ENCODE data around the gene NUP153. TPM values are rescaled to one million over a fixed set of nuclear protein-coding genes. Genes with fewer than 3 reads are reported as not detected.

The NUP153 gene
- total RNA-seq, 1 donor from 2014 or later = 74.6 TPM

- Mint-ChIP-seq H3K27ac (ENCODE audit: unreplicated experiment) (no peak overlapping the region), H3K9me3 (no peaks in the 10 kb centered on the region), H3K27me3 (ENCODE audit: low read depth) (no peaks in the 10 kb centered on the region), H3K4me3 (no peak overlapping the region), H3K4me1 (no peaks in the 10 kb centered on the region), H3K36me3 (ENCODE audit: low read depth) (peaks cover 24% of the 10 kb centered on the region)
- no peak for DNase-seq (ENCODE audit: low read depth, low spot score)
- TF ChIP-seq CTCF (conservative IDR thresholded peaks at IDR 0.05) = no peak
These were observed 77.9 kb downstream of the NUP153 start for GRCh38 chr6:17628873-17629272.

- Mint-ChIP-seq H3K36me3 (ENCODE audit: low read depth) (peaks cover 20% of the 10 kb centered on the region), H3K27ac (ENCODE audit: unreplicated experiment) (no peak overlapping the region), H3K4me1 (peaks cover 14% of the 10 kb centered on the region), H3K9me3 (no peaks in the 10 kb centered on the region), H3K27me3 (ENCODE audit: low read depth) (no peaks in the 10 kb centered on the region), H3K4me3 (no peak overlapping the region)
- no peak for TF ChIP-seq CTCF (conservative IDR thresholded peaks at IDR 0.05)
- no peak for DNase-seq (ENCODE audit: low read depth, low spot score)
These were observed 82.3 kb downstream of the NUP153 start for GRCh38 chr6:17624396-17624795.

GRCh38 chr6:17622144-17622543 lies 84.6 kb downstream of the NUP153 start:
- Mint-ChIP-seq H3K4me3 (no peak overlapping the region), H3K36me3 (ENCODE audit: low read depth) (peaks cover 24% of the 10 kb centered on the region), H3K27me3 (ENCODE audit: low read depth) (no peaks in the 10 kb centered on the region), H3K4me1 (peaks cover 14% of the 10 kb centered on the region), H3K27ac (ENCODE audit: unreplicated experiment) (no peak overlapping the region), H3K9me3 (no peaks in the 10 kb centered on the region)
- no peak for DNase-seq (ENCODE audit: low read depth, low spot score)
- no peak for TF ChIP-seq CTCF (conservative IDR thresholded peaks at IDR 0.05)

- H3K27me3 Mint-ChIP-seq (ENCODE audit: low read depth) = no peaks in the 10 kb centered on the region
- DNase-seq (ENCODE audit: low read depth, low spot score) = no peak
- H3K4me1 Mint-ChIP-seq = peaks cover 14% of the 10 kb centered on the region
- peaks cover 24% of the 10 kb centered on the region for H3K36me3 Mint-ChIP-seq (ENCODE audit: low read depth)
- H3K9me3 Mint-ChIP-seq = no peaks in the 10 kb centered on the region
- TF ChIP-seq CTCF (conservative IDR thresholded peaks at IDR 0.05) = no peak
- no peak overlapping the region for H3K27ac Mint-ChIP-seq (ENCODE audit: unreplicated experiment)
- no peak overlapping the region for H3K4me3 Mint-ChIP-seq
These were observed 85.7 kb downstream of the NUP153 start for GRCh38 chr6:17621003-17621402.

GRCh38 chr6:17615794-17616193 lies 90.9 kb downstream of the NUP153 start:
- no peak for TF ChIP-seq CTCF (conservative IDR thresholded peaks at IDR 0.05)
- no peak overlapping the region for H3K27ac Mint-ChIP-seq (ENCODE audit: unreplicated experiment)
- DNase-seq (ENCODE audit: low read depth, low spot score) = no peak
- peaks cover 23% of the 10 kb centered on the region for H3K36me3 Mint-ChIP-seq (ENCODE audit: low read depth)
- H3K4me1 Mint-ChIP-seq = peaks cover 6% of the 10 kb centered on the region
- H3K4me3 Mint-ChIP-seq = no peak overlapping the region
- no peaks in the 10 kb centered on the region for H3K27me3 Mint-ChIP-seq (ENCODE audit: low read depth)
- no peaks in the 10 kb centered on the region for H3K9me3 Mint-ChIP-seq

GRCh38 chr6:17612048-17612447 lies 94.7 kb downstream of the NUP153 start:
- TF ChIP-seq CTCF (conservative IDR thresholded peaks at IDR 0.05) = no peak
- no peaks in the 10 kb centered on the region for H3K9me3 Mint-ChIP-seq
- peaks cover 7% of the 10 kb centered on the region for H3K36me3 Mint-ChIP-seq (ENCODE audit: low read depth)
- no peak for DNase-seq (ENCODE audit: low read depth, low spot score)
- H3K27me3 Mint-ChIP-seq (ENCODE audit: low read depth) = no peaks in the 10 kb centered on the region
- no peaks in the 10 kb centered on the region for H3K4me1 Mint-ChIP-seq
- H3K4me3 Mint-ChIP-seq = no peak overlapping the region
- no peak overlapping the region for H3K27ac Mint-ChIP-seq (ENCODE audit: unreplicated experiment)
